ENCODE data around the gene LAMC2. TPM values are rescaled to one million over a fixed set of nuclear protein-coding genes. Genes with fewer than 3 reads are reported as not detected.

The LAMC2 gene
- total and polyA plus RNA-seq, 4 experiments from 2014 or later, result not detected

DNA sequence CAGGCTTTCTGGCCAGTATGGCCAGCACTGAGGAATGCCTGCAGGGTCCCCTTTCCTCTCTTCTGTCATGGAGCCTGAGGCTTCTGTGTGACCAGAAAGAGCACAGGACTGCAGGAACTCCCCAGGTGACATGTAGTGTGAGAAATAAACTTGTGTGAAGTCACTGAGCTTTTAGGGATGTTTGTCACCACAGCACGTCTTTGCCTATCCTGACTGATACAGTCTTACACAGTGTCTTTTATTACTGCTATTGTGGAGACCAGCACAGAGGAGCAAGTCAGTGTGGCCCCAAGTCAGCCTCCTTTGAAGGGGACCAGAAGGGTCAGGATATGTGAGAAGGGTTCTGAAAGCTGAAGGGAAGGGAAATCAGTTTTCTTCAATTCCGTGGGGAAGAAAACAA is 102.5 kb downstream of the LAMC2 start:
- H3K4me3 ChIP-seq (ENCODE audit: low read length in 2 of 2), result no peak overlapping the region
- no peak overlapping the region for H3K27ac Mint-ChIP-seq
- H3K9me3 Mint-ChIP-seq, result no peaks in the 10 kb centered on the region
- no peaks in the 10 kb centered on the region for H3K36me3 Mint-ChIP-seq
- no peaks in the 10 kb centered on the region for H3K4me1 Mint-ChIP-seq
- H3K9me3 ChIP-seq (ENCODE audit: control insufficient read depth in 1 of 2, low read length in 2 of 2), result no peaks in the 10 kb centered on the region
- ChIA-PET POLR2A (ENCODE audit: partially characterized antibody) (no interaction called here), CTCF (ENCODE audit: partially characterized antibody) (interaction anchor here (0.6 to 1.1 kb wide), 2 partner anchors 8 to 396 kb away, joined by 3 to 5 read pairs; no protein-coding TSS in a partner anchor)
- no peak overlapping the region for H3K27ac ChIP-seq (ENCODE audit: low read depth, low read length)
- peaks cover 5 to 9% of the 10 kb centered on the region in 2 donors for H3K27me3 Mint-ChIP-seq
- H3K4me3 Mint-ChIP-seq, result no peak overlapping the region
- H3K4me1 ChIP-seq (ENCODE audit: insufficient read depth, low read length), result no peaks in the 10 kb centered on the region
- DNase-seq, result no peak
- H3K27me3 ChIP-seq (ENCODE audit: insufficient read depth, low read length), result no peaks in the 10 kb centered on the region
- H3K36me3 ChIP-seq (ENCODE audit: insufficient read depth, low read length), result no peaks in the 10 kb centered on the region
- intact Hi-C loops (cut with micrococcal nuclease), result no loop called here

DNA sequence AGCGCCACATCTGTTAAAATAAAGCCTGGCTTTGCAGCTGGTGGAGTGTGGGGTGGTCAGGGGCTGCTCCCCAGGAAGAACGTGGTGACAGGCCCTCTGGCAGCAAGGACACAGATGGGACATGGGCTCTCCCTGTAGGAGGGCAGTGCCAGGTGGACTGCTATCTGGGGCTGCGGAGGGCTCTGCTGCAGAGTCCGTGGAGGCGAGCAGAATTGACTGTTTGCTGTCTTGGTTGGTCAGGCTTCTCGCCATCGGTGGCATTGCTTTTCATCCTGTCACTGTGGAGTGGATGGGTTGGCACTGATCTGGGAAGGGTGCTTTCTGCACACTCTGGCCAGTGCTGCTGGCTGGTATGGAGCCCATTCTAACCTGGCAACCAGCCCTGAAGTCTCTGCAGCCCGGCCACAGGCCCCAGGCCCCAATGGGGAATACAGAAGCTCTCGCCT is 103.0 kb downstream of the LAMC2 start:
- no peaks in the 10 kb centered on the region for H3K9me3 Mint-ChIP-seq
- no peak overlapping the region for H3K27ac Mint-ChIP-seq
- no peaks in the 10 kb centered on the region for H3K27me3 ChIP-seq (ENCODE audit: insufficient read depth, low read length)
- H3K36me3 Mint-ChIP-seq, result no peaks in the 10 kb centered on the region
- H3K9me3 ChIP-seq (ENCODE audit: control insufficient read depth in 1 of 2, low read length in 2 of 2), result no peaks in the 10 kb centered on the region
- H3K4me3 ChIP-seq (ENCODE audit: low read length in 2 of 2), result no peak overlapping the region
- ChIA-PET CTCF (ENCODE audit: partially characterized antibody) (interaction anchor here (0.6 kb wide), 1 partner anchor 9 kb away, joined by 3 read pairs; no protein-coding TSS in a partner anchor), POLR2A (ENCODE audit: partially characterized antibody) (no interaction called here)
- no peak overlapping the region for H3K4me3 Mint-ChIP-seq
- H3K4me1 ChIP-seq (ENCODE audit: insufficient read depth, low read length), result no peaks in the 10 kb centered on the region
- intact Hi-C loops (cut with micrococcal nuclease), result no loop called here
- H3K36me3 ChIP-seq (ENCODE audit: insufficient read depth, low read length), result no peaks in the 10 kb centered on the region
- H3K27me3 Mint-ChIP-seq, result peaks cover 5 to 6% of the 10 kb centered on the region in 2 donors
- H3K4me1 Mint-ChIP-seq, result no peaks in the 10 kb centered on the region
- no peak for DNase-seq
- H3K27ac ChIP-seq (ENCODE audit: low read depth, low read length), result no peak overlapping the region

DNA sequence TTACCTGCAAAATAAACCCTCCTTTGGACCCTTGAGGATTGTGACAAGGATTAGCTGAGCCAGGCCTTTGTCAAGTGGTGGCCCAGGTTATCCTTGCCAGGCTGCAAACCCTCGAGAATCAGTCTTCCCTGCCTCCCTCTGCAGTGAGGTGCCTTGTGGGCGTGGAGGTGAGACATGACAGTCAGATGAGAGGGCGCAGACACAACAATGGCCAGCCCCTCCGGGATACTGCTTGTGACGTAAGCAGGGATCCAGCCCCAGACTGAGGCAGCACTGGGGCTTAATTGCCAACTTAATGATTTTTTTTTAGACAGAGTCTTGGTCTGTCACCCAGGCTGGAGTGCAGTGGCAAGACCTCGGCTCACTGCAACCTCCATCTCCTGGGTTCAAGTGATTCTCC is 104.6 kb downstream of the LAMC2 start:
- H3K4me1 Mint-ChIP-seq, result no peaks in the 10 kb centered on the region

DNA sequence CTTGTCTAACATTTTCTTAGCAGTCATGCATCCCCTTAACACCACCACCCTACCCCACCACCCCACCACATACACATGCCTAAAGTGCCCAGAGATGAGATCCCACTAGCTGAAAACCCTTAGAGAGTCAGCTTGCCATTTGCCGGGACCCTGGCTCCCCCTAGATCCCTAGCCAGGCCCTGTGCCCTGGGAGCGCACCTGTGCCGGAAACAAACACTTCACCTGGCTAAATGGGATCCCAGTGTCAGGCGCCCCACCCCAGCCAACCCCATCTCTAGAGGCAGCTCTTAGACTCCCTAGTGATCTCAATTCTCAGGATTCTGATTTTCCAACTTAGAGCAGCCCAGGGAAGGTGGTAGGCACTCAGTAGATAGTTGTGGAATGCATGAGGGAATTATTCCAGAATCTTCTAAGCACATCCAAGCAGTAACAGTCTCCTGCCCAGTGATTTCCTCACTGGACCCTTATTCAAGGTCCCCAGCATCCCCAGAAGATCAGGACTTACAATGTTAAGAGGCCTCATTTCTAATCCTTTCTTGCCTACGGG is 105.2 kb downstream of the LAMC2 start:
- no peaks in the 10 kb centered on the region for H3K9me3 Mint-ChIP-seq
- H3K4me3 ChIP-seq (ENCODE audit: low read length in 2 of 2), result no peak overlapping the region
- H3K4me1 ChIP-seq (ENCODE audit: insufficient read depth, low read length), result no peaks in the 10 kb centered on the region
- intact Hi-C loops (cut with micrococcal nuclease), result no loop called here
- ChIA-PET POLR2A (ENCODE audit: partially characterized antibody) (no interaction called here), CTCF (ENCODE audit: partially characterized antibody) (interaction anchor here (0.9 to 2.9 kb wide), 2 partner anchors 8 to 13 kb away, joined by 3 to 12 read pairs; no protein-coding TSS in a partner anchor)
- H3K4me3 Mint-ChIP-seq, result no peak overlapping the region
- no peaks in the 10 kb centered on the region for H3K27me3 ChIP-seq (ENCODE audit: insufficient read depth, low read length)
- no peaks in the 10 kb centered on the region for H3K4me1 Mint-ChIP-seq
- no peaks in the 10 kb centered on the region for H3K36me3 Mint-ChIP-seq
- H3K27ac ChIP-seq (ENCODE audit: low read depth, low read length), result no peak overlapping the region
- DNase-seq, result no peak
- no peaks in the 10 kb centered on the region for H3K36me3 ChIP-seq (ENCODE audit: insufficient read depth, low read length)
- H3K9me3 ChIP-seq (ENCODE audit: control insufficient read depth in 1 of 2, low read length in 2 of 2), result no peaks in the 10 kb centered on the region
- no peak overlapping the region for H3K27ac Mint-ChIP-seq
- H3K27me3 Mint-ChIP-seq, result peaks cover 2 to 5% of the 10 kb centered on the region in 2 donors

More for the DNA sequence above, 104.6 kb downstream of the LAMC2 start:
- DNase-seq, result no peak
- intact Hi-C loops (cut with micrococcal nuclease), result no loop called here
- ChIA-PET CTCF (ENCODE audit: partially characterized antibody) (interaction anchor here (0.9 to 1.2 kb wide), 3 partner anchors 9 to 14 kb away, joined by 3 to 5 read pairs (median 3); no protein-coding TSS in a partner anchor), POLR2A (ENCODE audit: partially characterized antibody) (no interaction called here)
- Mint-ChIP-seq H3K27me3 (peaks cover 2 to 5% of the 10 kb centered on the region in 2 donors), H3K27ac (no peak overlapping the region), H3K4me3 (no peak overlapping the region), H3K36me3 (no peaks in the 10 kb centered on the region), H3K9me3 (no peaks in the 10 kb centered on the region)
- no peaks in the 10 kb centered on the region for H3K9me3 ChIP-seq (ENCODE audit: control insufficient read depth in 1 of 2, low read length in 2 of 2)
- no peaks in the 10 kb centered on the region for H3K36me3 ChIP-seq (ENCODE audit: insufficient read depth, low read length)
- no peaks in the 10 kb centered on the region for H3K27me3 ChIP-seq (ENCODE audit: insufficient read depth, low read length)
- H3K4me3 ChIP-seq (ENCODE audit: low read length in 2 of 2), result no peak overlapping the region
- no peak overlapping the region for H3K27ac ChIP-seq (ENCODE audit: low read depth, low read length)
- no peaks in the 10 kb centered on the region for H3K4me1 ChIP-seq (ENCODE audit: insufficient read depth, low read length)

DNA sequence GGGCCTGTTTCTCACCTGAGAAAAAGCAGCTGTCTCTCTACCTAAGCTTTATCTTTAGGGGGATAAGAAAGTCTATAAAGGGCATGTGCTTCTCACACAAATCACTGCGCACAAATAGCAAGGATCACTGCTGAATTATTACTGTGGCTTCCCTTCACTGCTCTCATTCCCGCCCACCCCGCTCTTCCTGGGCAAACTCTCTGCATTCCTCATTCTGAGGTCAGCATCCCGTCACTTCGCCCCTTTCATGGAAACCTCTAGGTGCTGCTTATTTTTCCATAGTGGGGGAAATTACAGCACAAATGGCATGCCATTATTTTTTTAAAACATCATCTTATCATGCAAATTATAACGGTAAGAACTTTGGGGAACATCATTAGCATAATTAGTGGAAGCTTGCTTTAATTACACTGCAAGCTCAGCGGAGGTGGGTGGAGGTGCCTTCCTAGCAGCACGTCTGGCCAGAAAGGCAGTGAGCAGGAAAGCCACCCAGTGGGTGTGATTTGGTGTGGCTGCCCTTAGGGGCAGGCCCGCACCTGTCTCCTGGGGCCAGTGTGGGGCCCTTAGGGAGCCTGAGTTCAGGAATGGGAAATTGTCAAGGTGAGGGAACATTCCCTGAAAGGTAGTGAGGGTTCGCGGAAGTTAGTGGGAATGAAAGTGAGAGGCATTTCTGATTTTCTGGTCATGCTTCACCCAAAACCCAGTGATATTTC is 105.9 kb downstream of the LAMC2 start:
- Mint-ChIP-seq H3K36me3 (no peaks in the 10 kb centered on the region), H3K4me1 (no peaks in the 10 kb centered on the region), H3K27me3 (peaks cover 4 to 7% of the 10 kb centered on the region in 2 donors), H3K4me3 (no peak overlapping the region), H3K9me3 (no peaks in the 10 kb centered on the region), H3K27ac (no peak overlapping the region)
- DNase-seq, result no peak
- intact Hi-C loops (cut with micrococcal nuclease), result no loop called here
- no peaks in the 10 kb centered on the region for H3K27me3 ChIP-seq (ENCODE audit: insufficient read depth, low read length)
- ChIA-PET POLR2A (ENCODE audit: partially characterized antibody) (no interaction called here), CTCF (ENCODE audit: partially characterized antibody) (interaction anchor here (0.9 to 2.9 kb wide), 2 partner anchors 9 to 14 kb away, joined by 3 to 12 read pairs; no protein-coding TSS in a partner anchor)
- no peak overlapping the region for H3K4me3 ChIP-seq (ENCODE audit: low read length in 2 of 2)
- H3K27ac ChIP-seq (ENCODE audit: low read depth, low read length), result no peak overlapping the region
- H3K36me3 ChIP-seq (ENCODE audit: insufficient read depth, low read length), result no peaks in the 10 kb centered on the region
- H3K9me3 ChIP-seq (ENCODE audit: control insufficient read depth in 1 of 2, low read length in 2 of 2), result no peaks in the 10 kb centered on the region
- H3K4me1 ChIP-seq (ENCODE audit: insufficient read depth, low read length), result no peaks in the 10 kb centered on the region

DNA sequence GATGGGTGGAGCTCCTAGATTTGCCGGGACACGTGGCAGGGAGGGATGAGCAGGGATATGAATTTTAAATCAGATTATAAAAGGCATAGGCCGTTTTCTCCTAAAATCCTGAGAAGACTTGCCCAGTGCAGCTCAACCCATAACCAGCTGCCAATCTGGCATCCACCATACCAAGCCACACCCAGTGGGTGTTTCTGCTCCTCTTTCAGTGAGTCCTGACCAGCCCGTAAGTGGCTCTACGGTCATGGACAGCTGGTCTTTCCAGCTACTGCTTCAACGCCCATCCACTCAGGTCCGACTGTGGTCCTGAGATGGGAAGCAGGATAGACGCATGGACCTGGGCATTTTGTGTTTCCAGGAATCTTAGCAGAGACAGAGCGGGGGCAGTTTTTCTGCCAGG is 107.2 kb downstream of the LAMC2 start:
- DNase-seq, result no peak
- Histone ChIP-seq H3K27me3 (ENCODE audit: insufficient read depth, low read length) (no peaks in the 10 kb centered on the region), H3K36me3 (ENCODE audit: insufficient read depth, low read length) (no peaks in the 10 kb centered on the region), H3K27ac (ENCODE audit: low read depth, low read length) (no peak overlapping the region), H3K9me3 (ENCODE audit: control insufficient read depth in 1 of 2, low read length in 2 of 2) (no peaks in the 10 kb centered on the region), H3K4me3 (ENCODE audit: low read length in 2 of 2) (no peak overlapping the region), H3K4me1 (ENCODE audit: insufficient read depth, low read length) (no peaks in the 10 kb centered on the region)
- intact Hi-C loops (cut with micrococcal nuclease), result no loop called here
- H3K4me1 Mint-ChIP-seq, result no peaks in the 10 kb centered on the region
- H3K9me3 Mint-ChIP-seq, result no peaks in the 10 kb centered on the region
- no peak overlapping the region for H3K27ac Mint-ChIP-seq
- no peak overlapping the region for H3K4me3 Mint-ChIP-seq
- peaks cover 6 to 12% of the 10 kb centered on the region in 2 donors for H3K27me3 Mint-ChIP-seq
- ChIA-PET POLR2A (ENCODE audit: partially characterized antibody) (no interaction called here), CTCF (ENCODE audit: partially characterized antibody) (interaction anchor here (2.9 kb wide), 1 partner anchor 10 kb away, joined by 12 read pairs; no protein-coding TSS in a partner anchor)
- H3K36me3 Mint-ChIP-seq, result no peaks in the 10 kb centered on the region

DNA sequence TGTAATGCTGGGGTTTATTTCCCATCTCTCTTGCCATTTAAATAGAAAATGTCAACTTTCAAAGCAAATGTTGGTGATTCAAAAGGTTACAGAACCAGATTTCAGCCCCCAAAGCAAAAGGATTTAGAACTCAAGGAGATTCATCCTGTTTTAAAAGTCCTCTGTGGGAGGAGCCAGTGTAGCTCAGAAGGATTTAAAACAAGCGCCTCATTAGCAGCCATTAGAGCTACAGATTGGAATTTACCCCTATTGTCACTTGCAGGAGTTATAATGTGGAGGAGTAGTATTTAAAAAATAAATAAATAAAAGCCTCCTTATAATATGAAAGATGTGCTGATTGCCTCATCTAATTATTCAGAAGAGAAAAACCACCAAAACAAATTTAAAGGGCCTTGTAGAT is 107.8 kb downstream of the LAMC2 start:
- Histone ChIP-seq H3K27ac (ENCODE audit: low read depth, low read length) (no peak overlapping the region), H3K9me3 (ENCODE audit: control insufficient read depth in 1 of 2, low read length in 2 of 2) (no peaks in the 10 kb centered on the region), H3K4me3 (ENCODE audit: low read length in 2 of 2) (no peak overlapping the region), H3K4me1 (ENCODE audit: insufficient read depth, low read length) (no peaks in the 10 kb centered on the region), H3K36me3 (ENCODE audit: insufficient read depth, low read length) (no peaks in the 10 kb centered on the region), H3K27me3 (ENCODE audit: insufficient read depth, low read length) (no peaks in the 10 kb centered on the region)
- Mint-ChIP-seq H3K27ac (no peak overlapping the region), H3K4me1 (no peaks in the 10 kb centered on the region), H3K9me3 (peaks cover 0 to 5% (median 0%) of the 10 kb centered on the region in 8 donors), H3K27me3 (peaks cover 4 to 14% of the 10 kb centered on the region in 2 donors), H3K4me3 (no peak overlapping the region), H3K36me3 (no peaks in the 10 kb centered on the region)
- DNase-seq, result no peak
- ChIA-PET CTCF (ENCODE audit: partially characterized antibody) (interaction anchor here (2.9 kb wide), 1 partner anchor 11 kb away, joined by 12 read pairs; no protein-coding TSS in a partner anchor), POLR2A (ENCODE audit: partially characterized antibody) (no interaction called here)
- intact Hi-C loops (cut with micrococcal nuclease), result no loop called here

All from CD4-positive, alpha-beta memory T cell (primary cell).